ENCODE results near the gene IL2RA. TPM values are rescaled to one million over a fixed set of nuclear protein-coding genes. Genes with fewer than 3 reads are reported as not detected.
"Not testable (repeated sequence)": the region's sequence is repeated elsewhere in the genome, so short reads cannot be mapped to it uniquely, and the experiment has no call there.

The IL2RA gene
- polyA plus RNA-seq (2013, experiment 1 of 2), result not detected
- not detected for polyA plus RNA-seq (2013, experiment 2 of 2)

- no peaks in the 10 kb centered on the region for H3K36me3 ChIP-seq (ENCODE audit: control insufficient read depth, insufficient read depth, low read length)
- WGBS, 2 experiments (ENCODE audit: insufficient coverage in 2 of 2), result 89 to 91% methylated on average over 12 to 13 of the region's 18 CpGs
- H3K4me3 ChIP-seq (ENCODE audit: extremely low read depth, insufficient read depth, low read length, poor library complexity, severe bottlenecking), result no peak within 1 kb of the TSS
- H3K27ac ChIP-seq (ENCODE audit: low read depth, low read length, severe bottlenecking), result no peak within 1 kb of the TSS
- no peaks in the 10 kb centered on the region for H3K4me1 ChIP-seq (ENCODE audit: control insufficient read depth, insufficient read depth, low read length, poor library complexity, severe bottlenecking)
- no peaks in the 10 kb centered on the region for H3K9me3 ChIP-seq (ENCODE audit: control insufficient read depth, low read length)
These were observed at the start of gene IL2RA for GRCh38 chr10:6062101-6062771. Gene IL2RA (minus strand): TSS chr10:6062367. CDS start chr10:6062151, 216 bp downstream.

- H3K4me3 ChIP-seq (ENCODE audit: extremely low read depth, insufficient read depth, low read length, poor library complexity, severe bottlenecking), result no peak overlapping the region
- no peak overlapping the region for H3K27ac ChIP-seq (ENCODE audit: low read depth, low read length, severe bottlenecking)
- H3K36me3 ChIP-seq (ENCODE audit: control insufficient read depth, insufficient read depth, low read length), result peaks cover 94% of the 10 kb centered on the region
- peaks cover 10% of the 10 kb centered on the region for H3K4me1 ChIP-seq (ENCODE audit: control insufficient read depth, insufficient read depth, low read length, poor library complexity, severe bottlenecking)
- WGBS, 2 experiments (ENCODE audit: insufficient coverage in 2 of 2), result 98% methylated on average over 5 of the region's 5 CpGs
- no peaks in the 10 kb centered on the region for H3K9me3 ChIP-seq (ENCODE audit: control insufficient read depth, low read length)
These were observed 48.0 kb upstream of the IL2RA start for GRCh38 chr10:6110136-6110535.

- no peak overlapping the region for H3K4me3 ChIP-seq (ENCODE audit: extremely low read depth, insufficient read depth, low read length, poor library complexity, severe bottlenecking)
- H3K9me3 ChIP-seq (ENCODE audit: control insufficient read depth, low read length), result no peaks in the 10 kb centered on the region
- no peak overlapping the region for H3K27ac ChIP-seq (ENCODE audit: low read depth, low read length, severe bottlenecking)
- 87 to 97% methylated on average over 6 to 7 of the region's 7 CpGs for WGBS, 2 experiments (ENCODE audit: insufficient coverage in 2 of 2)
- peaks cover 93% of the 10 kb centered on the region for H3K36me3 ChIP-seq (ENCODE audit: control insufficient read depth, insufficient read depth, low read length)
- peaks cover 4% of the 10 kb centered on the region for H3K4me1 ChIP-seq (ENCODE audit: control insufficient read depth, insufficient read depth, low read length, poor library complexity, severe bottlenecking)
These were observed 47.2 kb upstream of the IL2RA start for GRCh38 chr10:6109444-6109775.

GRCh38 chr10:6108631-6109443 is 46.7 kb upstream of the IL2RA start:
- WGBS, 2 experiments (ENCODE audit: insufficient coverage in 2 of 2), result 54 to 76% methylated on average over 4 to 6 of the region's 12 CpGs
- Histone ChIP-seq H3K4me3 (ENCODE audit: extremely low read depth, insufficient read depth, low read length, poor library complexity, severe bottlenecking) (no peak overlapping the region), H3K27ac (ENCODE audit: low read depth, low read length, severe bottlenecking) (no peak overlapping the region), H3K9me3 (ENCODE audit: control insufficient read depth, low read length) (no peaks in the 10 kb centered on the region), H3K4me1 (ENCODE audit: control insufficient read depth, insufficient read depth, low read length, poor library complexity, severe bottlenecking) (no peaks in the 10 kb centered on the region), H3K36me3 (ENCODE audit: control insufficient read depth, insufficient read depth, low read length) (peaks cover 93% of the 10 kb centered on the region)

GRCh38 chr10:6108072-6108471 is 45.9 kb upstream of the IL2RA start:
- Histone ChIP-seq H3K27ac (ENCODE audit: low read depth, low read length, severe bottlenecking) (no peak overlapping the region), H3K36me3 (ENCODE audit: control insufficient read depth, insufficient read depth, low read length) (peaks cover 92% of the 10 kb centered on the region), H3K9me3 (ENCODE audit: control insufficient read depth, low read length) (no peaks in the 10 kb centered on the region), H3K4me3 (ENCODE audit: extremely low read depth, insufficient read depth, low read length, poor library complexity, severe bottlenecking) (no peak overlapping the region), H3K4me1 (ENCODE audit: control insufficient read depth, insufficient read depth, low read length, poor library complexity, severe bottlenecking) (no peaks in the 10 kb centered on the region)
- 92 to 100% methylated on average over 1 to 4 of the region's 6 CpGs for WGBS, 2 experiments (ENCODE audit: insufficient coverage in 2 of 2)

- H3K36me3 ChIP-seq (ENCODE audit: control insufficient read depth, insufficient read depth, low read length), result peaks cover 92% of the 10 kb centered on the region
- H3K27ac ChIP-seq (ENCODE audit: low read depth, low read length, severe bottlenecking); H3K9me3 ChIP-seq (ENCODE audit: control insufficient read depth, low read length); H3K4me3 ChIP-seq (ENCODE audit: extremely low read depth, insufficient read depth, low read length, poor library complexity, severe bottlenecking); H3K4me1 ChIP-seq (ENCODE audit: control insufficient read depth, insufficient read depth, low read length, poor library complexity, severe bottlenecking): not testable (repeated sequence)
- 95 to 100% methylated on average over 1 to 2 of the region's 3 CpGs for WGBS, 2 experiments (ENCODE audit: insufficient coverage in 2 of 2)
These were observed 45.4 kb upstream of the IL2RA start for GRCh38 chr10:6107616-6108015.

- Histone ChIP-seq H3K4me3 (ENCODE audit: extremely low read depth, insufficient read depth, low read length, poor library complexity, severe bottlenecking) (no peak overlapping the region), H3K27ac (ENCODE audit: low read depth, low read length, severe bottlenecking) (no peak overlapping the region), H3K4me1 (ENCODE audit: control insufficient read depth, insufficient read depth, low read length, poor library complexity, severe bottlenecking) (no peaks in the 10 kb centered on the region), H3K9me3 (ENCODE audit: control insufficient read depth, low read length) (no peaks in the 10 kb centered on the region), H3K36me3 (ENCODE audit: control insufficient read depth, insufficient read depth, low read length) (peaks cover 90% of the 10 kb centered on the region)
- WGBS, 2 experiments (ENCODE audit: insufficient coverage in 2 of 2), result 96 to 99% methylated on average over 8 of the region's 8 CpGs
These were observed 41.4 kb upstream of the IL2RA start for GRCh38 chr10:6103591-6103990.

GRCh38 chr10:6102128-6102527 is 40.0 kb upstream of the IL2RA start:
- Histone ChIP-seq H3K36me3 (ENCODE audit: control insufficient read depth, insufficient read depth, low read length) (peaks cover 91% of the 10 kb centered on the region), H3K4me1 (ENCODE audit: control insufficient read depth, insufficient read depth, low read length, poor library complexity, severe bottlenecking) (no peaks in the 10 kb centered on the region), H3K4me3 (ENCODE audit: extremely low read depth, insufficient read depth, low read length, poor library complexity, severe bottlenecking) (no peak overlapping the region), H3K9me3 (ENCODE audit: control insufficient read depth, low read length) (no peaks in the 10 kb centered on the region), H3K27ac (ENCODE audit: low read depth, low read length, severe bottlenecking) (no peak overlapping the region)
- 94 to 97% methylated on average over 7 of the region's 8 CpGs for WGBS, 2 experiments (ENCODE audit: insufficient coverage in 2 of 2)

GRCh38 chr10:6101181-6101580 is 39.0 kb upstream of the IL2RA start:
- Histone ChIP-seq H3K27ac (ENCODE audit: low read depth, low read length, severe bottlenecking) (no peak overlapping the region), H3K4me1 (ENCODE audit: control insufficient read depth, insufficient read depth, low read length, poor library complexity, severe bottlenecking) (no peaks in the 10 kb centered on the region), H3K9me3 (ENCODE audit: control insufficient read depth, low read length) (no peaks in the 10 kb centered on the region), H3K36me3 (ENCODE audit: control insufficient read depth, insufficient read depth, low read length) (peaks cover 87% of the 10 kb centered on the region), H3K4me3 (ENCODE audit: extremely low read depth, insufficient read depth, low read length, poor library complexity, severe bottlenecking) (no peak overlapping the region)
- WGBS, 2 experiments (ENCODE audit: insufficient coverage in 2 of 2), result 79 to 87% methylated on average over 8 of the region's 8 CpGs

GRCh38 chr10:6100370-6100769 is 38.2 kb upstream of the IL2RA start:
- Histone ChIP-seq H3K27ac (ENCODE audit: low read depth, low read length, severe bottlenecking) (no peak overlapping the region), H3K4me3 (ENCODE audit: extremely low read depth, insufficient read depth, low read length, poor library complexity, severe bottlenecking) (no peak overlapping the region), H3K9me3 (ENCODE audit: control insufficient read depth, low read length) (no peaks in the 10 kb centered on the region), H3K4me1 (ENCODE audit: control insufficient read depth, insufficient read depth, low read length, poor library complexity, severe bottlenecking) (no peaks in the 10 kb centered on the region), H3K36me3 (ENCODE audit: control insufficient read depth, insufficient read depth, low read length) (peaks cover 81% of the 10 kb centered on the region)
- whole genome bisulfite sequencing, 2 experiments (ENCODE audit: insufficient coverage in 2 of 2), result 100% methylated on average over 1 of the region's 1 CpG; no CpG with 5 or more reads in 1 of the 2 experiments

GRCh38 chr10:6098156-6098555 is 36.0 kb upstream of the IL2RA start:
- Histone ChIP-seq H3K27ac (ENCODE audit: low read depth, low read length, severe bottlenecking) (no peak overlapping the region), H3K4me3 (ENCODE audit: extremely low read depth, insufficient read depth, low read length, poor library complexity, severe bottlenecking) (no peak overlapping the region), H3K36me3 (ENCODE audit: control insufficient read depth, insufficient read depth, low read length) (peaks cover 76% of the 10 kb centered on the region), H3K9me3 (ENCODE audit: control insufficient read depth, low read length) (no peaks in the 10 kb centered on the region), H3K4me1 (ENCODE audit: control insufficient read depth, insufficient read depth, low read length, poor library complexity, severe bottlenecking) (no peaks in the 10 kb centered on the region)
- WGBS, 2 experiments (ENCODE audit: insufficient coverage in 2 of 2), result 90 to 100% methylated on average over 4 of the region's 7 CpGs

All from mesodermal cell (in vitro differentiated cells).